Neural crest cell (in vitro differentiated cells): ENCODE data around the gene PPP1R36. TPM values are rescaled to one million over a fixed set of nuclear protein-coding genes. Genes with fewer than 3 reads are reported as not detected.

Experiments
- DNase-seq: peaks from one replicate; pipeline ENCODE4 v3.0.0; 2021; ENCODE audit warnings: low read depth, mixed read lengths, low spot score
- H3K27ac Mint-ChIP-seq: one replicate; pipeline ENCODE4 v1.8.0; 2021; ENCODE audit warnings: mild to moderate bottlenecking, mixed read lengths; ENCODE audit not compliant: unreplicated experiment
- H3K27me3 Mint-ChIP-seq: 2 replicates; pipeline ENCODE4 v1.8.0; 2021; ENCODE audit warnings: low read depth, mild to moderate bottlenecking, mixed read lengths
- H3K36me3 Mint-ChIP-seq: 2 replicates; pipeline ENCODE4 v1.8.0; 2021; ENCODE audit warnings: low read depth, mild to moderate bottlenecking, mixed read lengths
- H3K4me1 Mint-ChIP-seq: 2 replicates; pipeline ENCODE4 v1.8.0; 2021; ENCODE audit warnings: mixed read lengths
- H3K4me3 Mint-ChIP-seq: one replicate; pipeline ENCODE4 v1.8.0; 2021; ENCODE audit warnings: mild to moderate bottlenecking, mixed read lengths
- H3K9me3 Mint-ChIP-seq: 2 replicates; pipeline ENCODE4 v1.8.0; 2021; ENCODE audit warnings: mixed read lengths
- CTCF ChIP-seq: fragments of 200-600 bp; sonication (generic); conservative IDR thresholded peaks from 2 replicates; pipeline ENCODE4 v1.5.0; 2021; ENCODE audit warnings: antibody characterized with exemption, mild to moderate bottlenecking
- total RNA-seq: library from RNA; stranded (reverse); gene quantifications from 2 replicates; pipeline ENCODE4 v1.2.1, GENCODE V29; 2021

PPP1R36 gene
- total RNA-seq, 1 donor from 2014 or later: 0.33 TPM

- no peak for DNase-seq
- H3K27ac Mint-ChIP-seq: no peak overlapping the region
- no peaks in the 10 kb centered on the region for H3K9me3 Mint-ChIP-seq
- peaks cover 11% of the 10 kb centered on the region for H3K4me1 Mint-ChIP-seq
- TF ChIP-seq CTCF: no peak
- no peaks in the 10 kb centered on the region for H3K27me3 Mint-ChIP-seq
- H3K36me3 Mint-ChIP-seq: no peaks in the 10 kb centered on the region
- no peak overlapping the region for H3K4me3 Mint-ChIP-seq
Observed at GRCh38 chr14:64574371-64575107, 24.8 kb downstream of the PPP1R36 start.

- Mint-ChIP-seq H3K4me3 (no peak overlapping the region), H3K36me3 (no peaks in the 10 kb centered on the region), H3K4me1 (peaks cover 21% of the 10 kb centered on the region), H3K9me3 (no peaks in the 10 kb centered on the region), H3K27me3 (no peaks in the 10 kb centered on the region), H3K27ac (no peak overlapping the region)
- no peak for TF ChIP-seq CTCF
- no peak for DNase-seq
Observed at GRCh38 chr14:64577211-64577610, 27.4 kb downstream of the PPP1R36 start.

- no peak for TF ChIP-seq CTCF
- H3K4me1 Mint-ChIP-seq: peaks cover 10% of the 10 kb centered on the region
- no peaks in the 10 kb centered on the region for H3K36me3 Mint-ChIP-seq
- H3K27ac Mint-ChIP-seq: no peak overlapping the region
- H3K27me3 Mint-ChIP-seq: no peaks in the 10 kb centered on the region
- H3K4me3 Mint-ChIP-seq: no peak overlapping the region
- no peaks in the 10 kb centered on the region for H3K9me3 Mint-ChIP-seq
- DNase-seq: no peak
Observed at GRCh38 chr14:64580467-64580866, 30.7 kb downstream of the PPP1R36 start.

- no peak for DNase-seq
- Mint-ChIP-seq H3K9me3 (no peaks in the 10 kb centered on the region), H3K36me3 (no peaks in the 10 kb centered on the region), H3K4me3 (no peak overlapping the region), H3K4me1 (peaks cover 10% of the 10 kb centered on the region), H3K27ac (no peak overlapping the region), H3K27me3 (no peaks in the 10 kb centered on the region)
- TF ChIP-seq CTCF: no peak
Observed at GRCh38 chr14:64581363-64581762, 31.6 kb downstream of the PPP1R36 start.

GRCh38 chr14:64581817-64582216 is 32.1 kb downstream of the PPP1R36 start:
- Mint-ChIP-seq H3K27me3 (no peaks in the 10 kb centered on the region), H3K4me3 (no peak overlapping the region), H3K36me3 (no peaks in the 10 kb centered on the region), H3K9me3 (no peaks in the 10 kb centered on the region), H3K27ac (no peak overlapping the region), H3K4me1 (peaks cover 10% of the 10 kb centered on the region)
- DNase-seq: no peak
- no peak for TF ChIP-seq CTCF
